Putamen (tissue), 1 donor: ENCODE data around the gene SETD7.
"Not testable (repeated sequence)": the region's sequence is repeated elsewhere in the genome, so short reads cannot be mapped to it uniquely, and the experiment has no call there.

ENCODE experiments used
- DNase-seq: peaks from one replicate; pipeline ENCODE4 v3.0.0-alpha.2; 2016; ENCODE audit warnings: low spot score

The SETD7 gene

DNA sequence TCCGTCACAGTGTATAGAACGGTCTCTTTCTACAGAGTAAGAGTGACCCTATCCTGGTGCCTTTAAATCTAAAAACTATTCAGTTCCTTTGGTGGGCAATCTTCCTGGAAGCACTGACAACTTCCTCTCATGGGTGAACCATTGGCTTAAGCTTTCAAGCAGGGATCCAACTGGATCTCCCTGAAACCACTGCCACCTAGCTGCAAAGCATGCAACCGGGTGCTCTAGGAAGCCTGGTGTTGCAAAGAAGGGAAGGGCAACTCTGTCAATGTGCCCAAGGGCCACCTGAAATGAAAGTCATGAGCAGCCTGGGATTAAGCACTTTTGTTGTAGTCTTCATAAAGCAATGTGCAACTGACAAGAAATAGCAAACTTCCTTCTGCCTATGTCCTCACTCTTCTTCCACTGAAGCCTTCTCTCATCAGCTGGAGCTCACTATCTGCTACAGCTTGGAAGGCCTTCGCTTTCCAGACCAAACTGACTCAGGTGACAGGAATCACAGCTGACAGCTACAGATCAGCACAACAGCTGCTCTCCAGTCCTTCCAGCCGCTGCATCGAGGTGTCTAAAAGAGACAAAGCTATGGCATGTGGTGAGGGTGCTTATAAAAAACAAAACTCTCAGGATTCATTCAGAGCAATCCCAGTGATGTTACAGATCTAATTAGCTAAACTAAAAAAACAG, 46.1 kb downstream of the SETD7 start:
- DNase-seq = no peak

DNA sequence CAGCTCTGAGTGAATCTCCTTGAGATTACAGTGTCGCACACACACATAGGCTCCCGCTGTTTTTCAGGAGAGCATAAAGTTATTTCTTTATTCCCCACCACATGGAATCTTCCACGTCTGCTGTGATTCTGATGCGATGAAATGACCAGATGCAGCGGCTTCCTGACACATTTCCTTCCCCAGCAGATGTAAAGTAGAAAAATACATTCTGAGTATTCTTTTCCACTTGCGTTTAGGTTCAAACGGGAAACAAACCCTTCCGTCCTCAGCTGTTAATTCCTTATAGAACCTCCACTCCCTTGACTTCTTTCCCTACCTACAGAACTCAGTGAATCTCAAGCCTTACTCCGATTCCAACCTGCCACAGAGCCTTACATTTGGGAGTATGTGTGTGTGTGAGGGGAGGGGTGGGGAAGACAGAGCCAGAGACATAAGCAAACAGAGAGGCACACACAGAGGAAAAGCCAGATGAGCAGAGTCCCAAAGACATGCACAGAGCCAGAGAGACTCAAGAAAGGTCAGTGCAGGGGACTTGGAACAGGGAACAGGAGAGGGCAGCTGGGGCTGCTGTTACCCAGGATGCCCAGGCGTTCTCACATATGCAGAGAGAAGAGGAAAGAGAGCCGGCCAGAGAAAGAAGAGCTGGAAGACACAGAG, 47.3 kb downstream of the SETD7 start:
- DNase-seq = no peak

- DNase-seq = no peak
These were observed 49.2 kb downstream of the SETD7 start for GRCh38 chr4:139506774-139507173.

GRCh38 chr4:139503622-139504166, 52.3 kb downstream of the SETD7 start:
- no peak for DNase-seq

DNA sequence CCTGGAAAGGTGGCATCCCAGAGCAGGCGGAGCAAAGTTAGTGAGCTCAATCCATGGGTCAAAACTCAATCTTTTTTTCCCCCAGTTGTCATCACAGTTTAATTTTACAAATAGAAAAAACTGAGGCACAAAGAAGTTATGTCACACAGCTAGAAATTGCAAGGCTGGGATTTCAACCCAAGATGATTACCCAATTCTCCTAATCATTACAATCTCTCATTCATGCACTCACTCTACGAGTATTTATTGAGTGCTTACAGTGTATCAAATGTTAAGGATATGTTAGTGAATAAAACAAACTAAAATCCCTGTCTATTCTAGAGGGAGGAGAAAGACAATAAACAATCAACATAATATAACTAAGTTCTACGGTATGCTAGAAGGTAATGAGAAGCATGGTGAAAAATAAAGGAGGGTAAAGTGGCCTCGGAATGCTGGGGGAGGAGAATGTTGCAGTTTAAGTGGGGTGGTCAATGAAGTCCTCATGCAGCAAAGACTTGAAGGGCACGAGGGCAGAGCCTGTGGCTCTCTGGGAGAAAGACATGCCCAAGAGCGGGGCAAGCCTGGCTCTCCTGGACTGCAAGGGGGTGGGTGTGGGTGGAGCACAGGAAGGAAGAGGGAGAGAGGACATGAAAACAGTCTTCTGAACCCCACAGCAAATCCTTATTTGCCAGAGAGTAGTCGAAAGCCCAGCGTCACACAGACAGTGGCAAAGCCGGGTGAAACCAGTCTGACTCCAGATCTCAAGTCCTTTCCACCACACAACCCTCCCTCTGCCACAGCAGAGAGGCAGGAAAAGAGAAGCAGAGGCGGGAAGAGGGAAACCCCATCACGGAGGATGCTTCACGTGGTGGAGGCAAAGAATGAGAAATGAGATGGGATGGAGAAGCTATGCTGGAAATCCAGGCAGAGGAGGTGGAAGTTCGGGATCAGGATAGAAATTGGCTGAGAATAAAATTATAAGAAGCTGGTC, 53.8 kb downstream of the SETD7 start:
- no peak for DNase-seq

- no peak for DNase-seq
These were observed 54.5 kb downstream of the SETD7 start for GRCh38 chr4:139501527-139501926.

DNA sequence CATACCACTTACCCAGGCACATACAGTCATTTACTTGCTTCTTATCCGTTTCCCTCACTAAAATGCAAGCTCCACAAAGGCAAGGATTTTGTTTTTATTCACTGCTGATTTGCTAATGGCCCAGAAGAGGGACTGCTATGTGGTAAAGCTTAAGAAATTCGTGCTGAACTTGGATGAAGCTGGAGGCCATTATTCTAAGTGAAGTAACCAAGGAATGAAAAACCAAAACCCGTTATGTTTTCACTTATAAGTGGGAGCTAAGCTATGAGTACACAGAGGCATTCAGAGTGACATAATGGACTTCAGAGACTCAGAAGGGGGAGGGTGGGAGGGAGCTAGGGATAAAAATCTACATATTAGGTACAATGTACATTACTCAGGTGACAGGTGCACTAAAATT, 54.9 kb downstream of the SETD7 start:
- DNase-seq = no peak

GRCh38 chr4:139499186-139499585, 56.8 kb downstream of the SETD7 start:
- no peak for DNase-seq

GRCh38 chr4:139493176-139493575, 62.8 kb downstream of the SETD7 start:
- no peak for DNase-seq

GRCh38 chr4:139492429-139492828, 63.6 kb downstream of the SETD7 start:
- no peak for DNase-seq

- no peak for DNase-seq
These were observed 66.4 kb downstream of the SETD7 start for GRCh38 chr4:139489638-139490037.

DNA sequence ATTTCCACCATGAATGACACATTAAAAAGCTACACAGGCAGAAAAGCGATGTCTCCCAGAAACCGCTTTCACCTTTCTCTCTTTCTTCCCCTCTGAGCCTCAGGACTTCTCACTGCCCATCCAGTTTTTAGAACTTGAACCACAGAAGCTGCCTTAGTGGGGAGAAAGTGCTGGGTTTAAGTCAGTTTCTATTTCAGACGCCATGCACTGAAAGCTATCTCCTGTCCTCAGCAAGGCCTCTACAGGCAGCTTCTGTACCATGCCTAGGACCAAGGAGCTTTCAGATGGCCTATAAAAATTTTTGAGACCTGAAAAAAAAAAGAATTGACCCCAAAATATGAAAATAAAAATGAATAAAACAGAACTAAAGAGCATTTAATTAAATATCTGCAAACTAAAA, 67.6 kb downstream of the SETD7 start:
- no peak for DNase-seq

GRCh38 chr4:139484783-139485311, 71.2 kb downstream of the SETD7 start:
- DNase-seq = no peak

DNA sequence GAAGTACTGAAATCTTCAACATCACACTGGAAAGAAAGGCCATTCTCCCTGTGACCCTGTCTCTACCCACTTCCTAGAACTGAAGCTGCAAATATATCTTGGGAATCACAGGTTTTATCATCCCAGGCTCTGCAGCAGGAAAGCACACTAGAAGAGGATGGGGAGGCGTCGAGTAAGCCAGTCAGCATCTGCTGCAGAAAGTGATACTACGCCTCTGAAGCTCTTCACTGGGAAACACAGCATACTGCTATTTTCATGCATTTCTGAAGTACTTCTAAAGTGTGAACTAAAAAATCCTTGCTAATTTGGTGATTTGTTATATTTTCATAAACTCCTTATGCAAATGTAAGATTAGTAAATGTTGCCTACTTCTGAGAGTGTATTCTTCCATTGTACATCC, 73.0 kb downstream of the SETD7 start:
- no peak for DNase-seq

DNA sequence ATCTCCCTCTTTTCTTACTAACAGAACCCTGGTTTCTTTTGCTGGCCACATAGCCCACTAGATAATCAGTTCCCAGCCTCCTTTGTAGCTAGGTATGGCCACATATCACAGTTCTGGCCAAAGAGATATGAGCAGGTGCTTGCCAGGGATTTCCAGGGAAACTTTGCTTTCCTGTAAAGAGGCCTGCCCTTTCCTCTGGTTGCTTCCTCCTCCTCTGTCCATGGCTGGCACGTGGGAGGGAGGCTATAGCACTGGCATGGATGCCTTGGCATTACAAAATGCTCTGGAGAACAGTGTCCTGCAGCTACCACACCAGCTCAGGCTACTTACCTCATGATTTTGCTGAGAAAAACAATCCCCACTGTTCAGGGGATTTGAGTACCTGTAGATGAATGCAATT, 74.6 kb downstream of the SETD7 start:
- no peak for DNase-seq

DNA sequence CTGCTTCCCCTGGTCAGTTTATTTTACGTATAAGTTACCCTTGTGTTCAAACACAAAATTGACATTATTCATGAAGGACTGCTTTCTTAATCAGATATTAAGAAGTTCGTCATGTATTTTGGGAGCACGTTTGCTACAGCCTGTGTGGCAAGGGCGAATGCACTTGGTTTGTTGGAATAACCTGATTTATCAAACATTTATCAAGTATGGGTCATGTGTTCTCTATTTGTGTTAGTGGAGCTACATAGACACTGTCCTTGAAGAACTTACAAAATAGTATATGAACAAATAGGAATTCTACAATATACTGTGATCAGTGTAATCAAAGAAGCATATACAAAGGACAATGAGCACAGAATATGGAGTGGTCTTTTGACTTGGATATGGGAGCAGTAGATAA, 79.7 kb downstream of the SETD7 start:
- DNase-seq = no peak

GRCh38 chr4:139472852-139473251, 83.2 kb downstream of the SETD7 start:
- no peak for DNase-seq

DNA sequence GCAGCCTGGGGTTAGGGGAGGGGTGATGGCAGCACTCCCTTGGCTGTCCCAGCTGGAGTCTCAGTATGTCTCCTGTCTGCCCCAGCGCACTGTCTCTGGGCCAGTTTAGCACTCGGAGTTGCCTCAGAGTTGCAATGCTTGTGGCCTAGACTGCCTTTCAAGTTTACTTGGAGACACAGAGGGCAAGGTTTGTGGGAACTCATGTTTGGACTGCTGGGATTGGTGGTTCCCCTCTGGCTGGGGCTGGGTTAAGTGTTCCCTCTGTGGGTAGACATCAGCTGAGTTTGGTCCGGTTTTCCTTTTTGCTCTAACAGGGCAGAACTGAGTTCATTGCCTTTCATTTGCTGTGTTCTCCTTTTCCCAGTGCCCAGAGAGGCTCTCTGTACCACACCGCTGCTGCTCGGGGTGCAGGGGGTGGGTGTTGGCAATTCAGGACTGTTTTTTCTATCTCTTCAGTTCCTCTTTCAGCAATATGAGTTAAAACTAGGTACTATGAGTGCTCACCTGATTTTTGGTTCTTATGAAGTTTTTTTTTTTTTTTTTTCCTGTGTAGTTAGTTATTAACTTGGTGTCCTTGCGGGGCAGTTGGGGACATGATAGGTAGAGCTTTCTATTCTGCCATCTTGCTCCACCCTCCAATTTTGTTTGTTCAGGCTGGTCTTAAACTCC, 84.9 kb downstream of the SETD7 start:
- no peak for DNase-seq

- no peak for DNase-seq
These were observed 85.7 kb downstream of the SETD7 start for GRCh38 chr4:139470295-139470694.

- no peak for DNase-seq
These were observed 86.2 kb downstream of the SETD7 start for GRCh38 chr4:139469869-139470268.

- no peak for DNase-seq
These were observed 86.8 kb downstream of the SETD7 start for GRCh38 chr4:139469216-139469615.

GRCh38 chr4:139468756-139469155, 87.3 kb downstream of the SETD7 start:
- not testable (repeated sequence) for DNase-seq
